Endothelial cell of umbilical vein (primary cell): Measurements from ENCODE around the gene HTR1E. TPM values are rescaled to one million over a fixed set of nuclear protein-coding genes. Genes with fewer than 3 reads are reported as not detected.

Experiments
- BruUV-seq: library from RNA; stranded (reverse); fragments of 400-500 nt; replicated peaks from 2 replicates; lab custom pipeline; 2021; lab: Mats Ljungman, UMichigan
- CTCF ChIA-PET: fragments of 300-600, 350-600 bp; sonication (Branson Sonifier 250); formaldehyde crosslinking; loops from one replicate; lab custom pipeline; 2021; ENCODE audit warnings: antibody characterized with exemption, inconsistent platforms; lab: Charles Lee
- POLR2A ChIA-PET: fragments of 300-600, 350-600 bp; sonication (Branson Sonifier 250); formaldehyde crosslinking; loops from one replicate; lab custom pipeline; 2021; ENCODE audit warnings: antibody characterized with exemption, inconsistent platforms; lab: Charles Lee
- DNase-seq: peaks from one replicate; pipeline ENCODE4 v3.0.0-alpha.2; 2011; ENCODE audit warnings: low read depth, low spot score
- FAIRE-seq: peaks from 2 replicates; lab custom pipeline; 2011; peaks lifted over from hg19 to GRCh38; lab: Jason Lieb, UNC
- H2AFZ ChIP-seq: 2 replicates; pipeline ENCODE4 v1.6.0; 2012; ENCODE audit warnings: low read depth, low read length, control low read depth, inconsistent platforms
- H3K27ac ChIP-seq: 2 replicates; pipeline ENCODE4 v1.5.1; 2011; ENCODE audit warnings: low read depth, mild to moderate bottlenecking, control low read depth, low read length, moderate library complexity; ENCODE audit not compliant: insufficient read depth
- H3K27me3 ChIP-seq, 2 experiments: 2 replicates each; pipeline versions ENCODE4 v1.6.0 to v1.6.1; 2011; ENCODE audit warnings: low read length in 2 of 2, mixed read lengths in 1 of 2; ENCODE audit not compliant: control insufficient read depth in 2 of 2, insufficient read depth in 2 of 2
- H3K36me3 ChIP-seq, 2 experiments: 2 replicates in 1 of 2; 3 replicates in 1 of 2; pipeline ENCODE4 v1.5.1; 2011; ENCODE audit warnings: low read length in 2 of 2, mild to moderate bottlenecking in 1 of 2, moderate library complexity in 1 of 2; ENCODE audit not compliant: control insufficient read depth in 2 of 2, insufficient read depth in 2 of 2; ENCODE audit errors: extremely low read depth in 1 of 2
- H3K4me1 ChIP-seq: 3 replicates; pipeline ENCODE4 v1.5.1; 2011; ENCODE audit warnings: mild to moderate bottlenecking, low read length; ENCODE audit not compliant: control insufficient read depth, insufficient read depth; ENCODE audit errors: extremely low read depth
- H3K4me2 ChIP-seq: 2 replicates; pipeline ENCODE4 v1.6.1; 2011; ENCODE audit warnings: low read length, control low read depth, mixed read lengths; ENCODE audit not compliant: insufficient read depth
- H3K4me3 ChIP-seq, 3 experiments: fragments of 200-600 bp in 1 of 3; sonication (generic), shearing (Covaris generic) in 1 of 3; replicated peaks in 1 of 3; 2 replicates each; pipeline ENCODE4 v1.5.1; 2011 to 2016; ENCODE audit warnings: control low read depth in 3 of 3, low read length in 3 of 3, mild to moderate bottlenecking in 2 of 3, inconsistent platforms in 1 of 3, low read depth in 1 of 3, moderate library complexity in 1 of 3; ENCODE audit not compliant: insufficient read depth in 1 of 3
- H3K79me2 ChIP-seq: 2 replicates; pipeline ENCODE4 v1.6.0; 2012; ENCODE audit warnings: low read length, inconsistent platforms; ENCODE audit not compliant: control insufficient read depth, insufficient read depth
- H3K9ac ChIP-seq: replicated peaks from 2 replicates; pipeline ENCODE3; 2011; ENCODE audit warnings: low read length, control low read depth; ENCODE audit not compliant: insufficient read depth; ENCODE audit errors: extremely low read depth
- H3K9me1 ChIP-seq: replicated peaks from 3 replicates; pipeline ENCODE4 v1.6.0; 2011; ENCODE audit warnings: mild to moderate bottlenecking, low read length; ENCODE audit not compliant: control insufficient read depth, insufficient read depth; ENCODE audit errors: extremely low read depth
- H3K9me3 ChIP-seq: replicated peaks from 2 replicates; pipeline ENCODE4 v1.5.1; 2012; ENCODE audit warnings: low read length, inconsistent platforms; ENCODE audit not compliant: control insufficient read depth, insufficient read depth
- H4K20me1 ChIP-seq: replicated peaks from 2 replicates; pipeline ENCODE3; 2011; ENCODE audit warnings: mild to moderate bottlenecking, low read length; ENCODE audit not compliant: control insufficient read depth, insufficient read depth; ENCODE audit errors: extremely low read depth
- GATA2 ChIP-seq: IDR thresholded peaks from 2 replicates; pipeline ENCODE4 v1.7.0; 2011; ENCODE audit warnings: low read depth, mild to moderate bottlenecking, moderate library complexity, mixed read lengths, low read length; ENCODE audit not compliant: insufficient read length, insufficient read depth
- JUN ChIP-seq: IDR thresholded peaks from 2 replicates; pipeline ENCODE4 v1.6.1; 2011; ENCODE audit warnings: borderline replicate concordance, low read depth; ENCODE audit not compliant: insufficient read length, insufficient read depth
- MYC ChIP-seq: IDR thresholded peaks from one replicate; pipeline ENCODE4 v1.6.1; 2011; ENCODE audit warnings: mild to moderate bottlenecking, low read depth, low read length
- POLR2A ChIP-seq: IDR thresholded peaks from 2 replicates; pipeline ENCODE4 v1.6.1; 2012; ENCODE audit warnings: low read depth, mild to moderate bottlenecking, control low read depth, low read length
- dilution Hi-C: fragments of 300-500 bp; cut with MboI; formaldehyde crosslinking; loops from one replicate; pipeline ENCODE4 v1.15.0; 2019; ENCODE audit warnings: low sequenced_read_pairs; ENCODE audit not compliant: extremely low pct_ligation_motif_present
- intact Hi-C: fragments of 100-400 bp; cut with micrococcal nuclease; formaldehyde crosslinking; loops from one replicate; pipeline ENCODE4 v1.10.0; 2022
- polyA plus RNA-seq, 4 experiments: library from polyadenylated mRNA; depleted of rRNA in 3 of 4; stranded (reverse) in 3 of 4; unstranded in 1 of 4; fragments of >200 nt; gene quantifications; 2 replicates each; pipeline versions ENCODE4 v1.2.1 to v1.2.3, GENCODE V29; 2011 to 2012; ENCODE audit warnings: missing spikeins in 1 of 4
- total RNA-seq: library from RNA; stranded (reverse); gene quantifications from 2 replicates; pipeline ENCODE4 v1.2.3, GENCODE V29; 2021
- TF ChIP-seq, protein P1 (sequence below): IDR thresholded peaks from 2 replicates; pipeline ENCODE4 v1.6.1; 2011; ENCODE audit not compliant: insufficient read depth, insufficient read length
- TF ChIP-seq, protein P2 (sequence below), 2 donors: IDR thresholded peaks; 1 replicate in 1 of 2; 2 replicates in 1 of 2; pipeline ENCODE4 v1.5.1; 2011; ENCODE audit warnings: low read length in 2 of 2, mild to moderate bottlenecking in 2 of 2, moderate library complexity in 2 of 2, control low read depth in 1 of 2, inconsistent platforms in 1 of 2, low read depth in 1 of 2; ENCODE audit not compliant: insufficient read depth in 1 of 2; ENCODE audit errors: extremely low read depth in 1 of 2

The HTR1E gene
- total and polyA plus RNA-seq, 2 donors (not counting 3 experiments of a cell fraction or from before 2014, with no cell fraction given) = not detected

DNA sequence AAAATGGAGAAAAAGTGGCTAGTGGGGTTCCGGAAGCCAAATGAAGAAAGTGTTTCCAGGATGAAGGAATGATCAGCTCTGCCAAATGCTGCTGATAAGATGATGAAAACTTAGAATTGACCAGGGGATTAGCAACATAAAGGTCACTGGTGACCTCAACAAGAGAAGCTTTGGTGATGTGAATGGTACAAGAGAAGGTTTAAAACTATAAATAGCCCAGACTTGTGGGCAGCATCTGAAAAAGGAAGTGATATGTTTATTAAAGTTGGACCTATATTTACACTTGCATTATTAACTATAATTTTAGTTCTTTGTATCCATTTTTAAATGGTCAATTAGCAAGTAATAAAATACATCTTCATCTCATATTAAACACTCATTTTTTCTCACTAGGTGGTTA, 112.5 kb downstream of the HTR1E start:
- intact Hi-C loops (no loop called here), dilution Hi-C loops (no loop called here)
- ChIA-PET POLR2A (no interaction called here), CTCF (interaction anchor here (0.8 kb wide), 1 partner anchor 17 kb away, joined by 3 read pairs; no protein-coding TSS in a partner anchor)
- H2AFZ ChIP-seq = no peak overlapping the region
- H3K9me3 ChIP-seq = no peaks in the 10 kb centered on the region
- H3K4me1 ChIP-seq = no peaks in the 10 kb centered on the region
- peaks cover 0 to 1% of the 10 kb centered on the region in 2 experiments for H3K27me3 ChIP-seq
- H3K4me2 ChIP-seq = no peak overlapping the region
- H3K9ac ChIP-seq = no peak overlapping the region
- BruUV-seq = no TSS peak
- H3K79me2 ChIP-seq = no peaks in the 10 kb centered on the region
- H3K4me3 ChIP-seq = no peak overlapping the region
- H4K20me1 ChIP-seq = no peaks in the 10 kb centered on the region
- TF ChIP-seq MYC (no peak), GATA2 (no peak)
- TF ChIP-seq, protein P1, sequence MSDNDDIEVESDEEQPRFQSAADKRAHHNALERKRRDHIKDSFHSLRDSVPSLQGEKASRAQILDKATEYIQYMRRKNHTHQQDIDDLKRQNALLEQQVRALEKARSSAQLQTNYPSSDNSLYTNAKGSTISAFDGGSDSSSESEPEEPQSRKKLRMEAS = no peak
- TF ChIP-seq, protein P2, sequence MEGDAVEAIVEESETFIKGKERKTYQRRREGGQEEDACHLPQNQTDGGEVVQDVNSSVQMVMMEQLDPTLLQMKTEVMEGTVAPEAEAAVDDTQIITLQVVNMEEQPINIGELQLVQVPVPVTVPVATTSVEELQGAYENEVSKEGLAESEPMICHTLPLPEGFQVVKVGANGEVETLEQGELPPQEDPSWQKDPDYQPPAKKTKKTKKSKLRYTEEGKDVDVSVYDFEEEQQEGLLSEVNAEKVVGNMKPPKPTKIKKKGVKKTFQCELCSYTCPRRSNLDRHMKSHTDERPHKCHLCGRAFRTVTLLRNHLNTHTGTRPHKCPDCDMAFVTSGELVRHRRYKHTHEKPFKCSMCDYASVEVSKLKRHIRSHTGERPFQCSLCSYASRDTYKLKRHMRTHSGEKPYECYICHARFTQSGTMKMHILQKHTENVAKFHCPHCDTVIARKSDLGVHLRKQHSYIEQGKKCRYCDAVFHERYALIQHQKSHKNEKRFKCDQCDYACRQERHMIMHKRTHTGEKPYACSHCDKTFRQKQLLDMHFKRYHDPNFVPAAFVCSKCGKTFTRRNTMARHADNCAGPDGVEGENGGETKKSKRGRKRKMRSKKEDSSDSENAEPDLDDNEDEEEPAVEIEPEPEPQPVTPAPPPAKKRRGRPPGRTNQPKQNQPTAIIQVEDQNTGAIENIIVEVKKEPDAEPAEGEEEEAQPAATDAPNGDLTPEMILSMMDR (IDR thresholded peaks at IDR 0.05; ENCODE audit: extremely low read depth in 1 of 2, insufficient read depth in 1 of 2, low read depth in 1 of 2, low read length in 2 of 2) = no peak
- DNase-seq = no peak
- H3K36me3 ChIP-seq = no peaks in the 10 kb centered on the region
- no peak for FAIRE-seq
- H3K9me1 ChIP-seq = no peaks in the 10 kb centered on the region
- no peak overlapping the region for H3K27ac ChIP-seq

DNA sequence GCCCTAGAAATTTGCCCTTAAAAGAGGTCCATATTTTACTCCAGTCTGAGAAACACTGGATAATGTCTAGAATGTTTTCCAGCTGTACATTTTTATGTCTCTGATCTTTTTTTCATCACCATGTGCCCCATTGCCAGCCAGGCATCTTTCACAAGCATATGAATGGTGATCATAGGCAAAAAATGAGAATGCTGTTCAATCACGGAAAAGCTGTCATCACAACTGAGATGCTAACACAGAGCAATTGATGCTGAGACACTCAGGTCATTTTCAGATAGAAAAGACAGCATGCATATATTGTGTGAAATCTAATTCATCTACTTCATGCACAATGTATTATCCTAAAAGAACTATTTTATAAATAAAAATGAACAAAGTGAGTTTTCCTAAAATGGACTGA, 116.0 kb downstream of the HTR1E start:
- BruUV-seq = no TSS peak
- no peak overlapping the region for H2AFZ ChIP-seq
- intact Hi-C loops (no loop called here), dilution Hi-C loops (no loop called here)
- H3K36me3 ChIP-seq = no peaks in the 10 kb centered on the region
- H3K4me2 ChIP-seq = no peak overlapping the region
- CTCF ChIA-PET = interaction anchor here (0.8 to 2.1 kb wide), 2 partner anchors 14 to 26 kb away, joined by 3 to 6 read pairs; no protein-coding TSS in a partner anchor
- H3K9me1 ChIP-seq = no peaks in the 10 kb centered on the region
- no peak overlapping the region for H3K27ac ChIP-seq
- POLR2A ChIA-PET = no interaction called here
- no peak overlapping the region for H3K9ac ChIP-seq
- no peaks in the 10 kb centered on the region for H3K4me1 ChIP-seq
- no peak for DNase-seq
- H3K27me3 ChIP-seq = peaks cover 0 to 1% of the 10 kb centered on the region in 2 experiments
- no peak overlapping the region for H3K4me3 ChIP-seq
- H3K79me2 ChIP-seq = no peaks in the 10 kb centered on the region
- TF ChIP-seq JUN (no peak), GATA2 (no peak), MYC (no peak), POLR2A (no peak)
- TF ChIP-seq, protein P1 = no peak
- TF ChIP-seq, protein P2 (IDR thresholded peaks at IDR 0.05; ENCODE audit: extremely low read depth in 1 of 2, insufficient read depth in 1 of 2, low read depth in 1 of 2, low read length in 2 of 2) = no peak
- FAIRE-seq = no peak
- H3K9me3 ChIP-seq = no peaks in the 10 kb centered on the region
- no peaks in the 10 kb centered on the region for H4K20me1 ChIP-seq
